Astrocyte (in vitro differentiated cells and primary cell): ENCODE measurements around the gene AHR. TPM values are rescaled to one million over a fixed set of nuclear protein-coding genes. Genes with fewer than 3 reads are reported as not detected.
"Not testable (repeated sequence)": the region's sequence is repeated elsewhere in the genome, so short reads cannot be mapped to it uniquely, and the experiment has no call there.

Experiments
- DNase-seq: peaks from one replicate; pipeline ENCODE4 v3.0.0-alpha.2; 2010; ENCODE audit warnings: low read depth
- FAIRE-seq: peaks from 2 replicates; lab custom pipeline; 2011; peaks lifted over from hg19 to GRCh38; lab: Jason Lieb, UNC
- H2AFZ ChIP-seq: 2 replicates; pipeline ENCODE4 v1.6.0; 2012; ENCODE audit warnings: low read depth, low read length, inconsistent platforms
- H3K27ac ChIP-seq: 2 replicates; pipeline ENCODE4 v1.5.1; 2011; ENCODE audit warnings: low read depth, low read length, inconsistent platforms
- H3K27me3 ChIP-seq: 2 replicates; pipeline ENCODE4 v1.6.0; 2011; ENCODE audit warnings: low read length, inconsistent platforms; ENCODE audit not compliant: insufficient read depth
- H3K36me3 ChIP-seq: 2 replicates; pipeline ENCODE4 v1.5.1; 2011; ENCODE audit warnings: low read length, inconsistent platforms; ENCODE audit not compliant: insufficient read depth
- H3K4me1 ChIP-seq: 2 replicates; pipeline ENCODE4 v1.5.1; 2011; ENCODE audit warnings: low read length, inconsistent platforms; ENCODE audit not compliant: insufficient read depth
- H3K4me2 ChIP-seq: 2 replicates; pipeline ENCODE4 v1.6.0; 2012; ENCODE audit warnings: low read length, inconsistent platforms
- H3K4me3 ChIP-seq: 2 replicates; pipeline ENCODE4 v1.5.1; 2011; ENCODE audit warnings: low read depth, mild to moderate bottlenecking, low read length, inconsistent platforms; ENCODE audit not compliant: insufficient read depth
- H3K79me2 ChIP-seq: 2 replicates; pipeline ENCODE4 v1.6.0; 2012; ENCODE audit warnings: mild to moderate bottlenecking, low read length, inconsistent platforms; ENCODE audit not compliant: insufficient read depth
- H3K9ac ChIP-seq: 2 replicates; pipeline ENCODE4 v1.6.0; 2012; ENCODE audit warnings: mild to moderate bottlenecking, low read length, inconsistent platforms
- H3K9me3 ChIP-seq: 2 replicates; pipeline ENCODE4 v1.5.1; 2012; ENCODE audit warnings: low read depth, mild to moderate bottlenecking, low read length, inconsistent platforms; ENCODE audit not compliant: insufficient read depth
- H4K20me1 ChIP-seq: 2 replicates; pipeline ENCODE4 v1.6.0; 2012; ENCODE audit warnings: low read length, inconsistent platforms; ENCODE audit not compliant: insufficient read depth
- H3K27ac Mint-ChIP-seq: one replicate; pipeline ENCODE4 v1.8.0; 2021; ENCODE audit warnings: mild to moderate bottlenecking, mixed read lengths; ENCODE audit not compliant: unreplicated experiment
- H3K27me3 Mint-ChIP-seq: one replicate; pipeline ENCODE4 v1.8.0; 2021; ENCODE audit warnings: low read depth, mixed read lengths; ENCODE audit not compliant: unreplicated experiment
- H3K36me3 Mint-ChIP-seq: one replicate; pipeline ENCODE4 v1.8.0; 2021; ENCODE audit warnings: low read depth, mixed read lengths; ENCODE audit not compliant: unreplicated experiment
- H3K4me1 Mint-ChIP-seq: one replicate; pipeline ENCODE4 v1.8.0; 2021; ENCODE audit warnings: low read depth, mixed read lengths; ENCODE audit not compliant: unreplicated experiment
- H3K4me3 Mint-ChIP-seq: one replicate; pipeline ENCODE4 v1.8.0; 2021; ENCODE audit warnings: mild to moderate bottlenecking, moderate library complexity, mixed read lengths; ENCODE audit not compliant: unreplicated experiment
- H3K9me3 Mint-ChIP-seq: one replicate; pipeline ENCODE4 v1.8.0; 2021; ENCODE audit warnings: mild to moderate bottlenecking, mixed read lengths; ENCODE audit not compliant: unreplicated experiment
- EZH2 ChIP-seq: IDR thresholded peaks from 2 replicates; pipeline ENCODE4 v1.6.1; 2012; ENCODE audit warnings: mild to moderate bottlenecking, low read length, inconsistent platforms; ENCODE audit not compliant: insufficient read depth
- total RNA-seq: library from RNA; stranded (reverse); gene quantifications from 2 replicates; pipeline ENCODE4 v1.2.1, GENCODE V29; 2021
- TF ChIP-seq, protein P1 (sequence below): IDR thresholded peaks from 2 replicates; pipeline ENCODE4 v1.5.1; 2011; ENCODE audit warnings: low read depth, mild to moderate bottlenecking, inconsistent platforms, low read length, moderate library complexity; ENCODE audit not compliant: insufficient read depth

Gene AHR
- total RNA-seq, 1 donor from 2014 or later, result 48.1 TPM

DNA sequence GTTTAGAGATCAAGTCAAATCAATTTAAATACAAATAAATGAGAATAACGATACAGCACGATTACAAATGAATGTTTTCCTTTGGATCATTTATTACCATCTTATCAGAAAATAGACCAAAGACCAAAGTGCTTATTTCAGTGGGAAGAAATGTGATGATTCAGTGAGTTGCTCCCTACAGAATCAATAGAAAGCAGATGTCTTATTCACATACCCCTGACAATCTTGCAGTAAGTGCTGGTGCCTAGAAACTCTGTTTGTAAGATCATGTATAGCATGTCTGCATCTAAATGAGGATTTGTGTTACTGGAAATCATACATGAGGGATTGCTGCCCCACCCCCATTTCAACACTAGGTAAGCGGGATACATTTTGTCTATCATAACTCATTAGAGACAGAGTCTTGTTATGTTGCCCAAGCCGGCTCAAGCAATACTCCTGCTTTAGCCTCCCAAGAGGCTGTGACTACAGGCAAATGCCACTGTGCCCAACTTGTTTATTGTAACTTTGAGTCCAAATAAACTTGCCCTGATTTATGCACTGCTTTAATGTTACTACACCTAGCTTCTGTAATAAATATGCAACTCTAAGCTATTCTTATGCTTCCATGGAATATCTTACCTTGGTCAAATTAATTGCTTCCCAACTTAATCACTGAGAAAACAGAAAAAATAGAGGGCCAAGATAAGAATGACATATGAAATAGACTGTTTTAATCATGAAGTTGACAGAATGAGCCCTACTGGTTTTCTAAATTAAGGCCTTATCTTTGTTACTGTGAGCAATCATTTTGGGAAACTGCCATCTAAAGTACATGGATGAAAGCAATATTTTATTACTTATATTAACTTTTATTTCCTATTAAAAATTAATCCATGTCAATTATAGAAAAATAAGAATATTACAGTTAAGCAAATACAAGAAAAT lies 82.5 kb downstream of the AHR start:
- Mint-ChIP-seq H3K9me3 (no peaks in the 10 kb centered on the region), H3K4me1 (peaks cover 10% of the 10 kb centered on the region), H3K36me3 (no peaks in the 10 kb centered on the region), H3K4me3 (no peak overlapping the region), H3K27me3 (no peaks in the 10 kb centered on the region), H3K27ac (no peak overlapping the region)
- no peaks in the 10 kb centered on the region for H3K36me3 ChIP-seq
- peaks cover 4% of the 10 kb centered on the region for H3K4me1 ChIP-seq
- TF ChIP-seq, protein P1, sequence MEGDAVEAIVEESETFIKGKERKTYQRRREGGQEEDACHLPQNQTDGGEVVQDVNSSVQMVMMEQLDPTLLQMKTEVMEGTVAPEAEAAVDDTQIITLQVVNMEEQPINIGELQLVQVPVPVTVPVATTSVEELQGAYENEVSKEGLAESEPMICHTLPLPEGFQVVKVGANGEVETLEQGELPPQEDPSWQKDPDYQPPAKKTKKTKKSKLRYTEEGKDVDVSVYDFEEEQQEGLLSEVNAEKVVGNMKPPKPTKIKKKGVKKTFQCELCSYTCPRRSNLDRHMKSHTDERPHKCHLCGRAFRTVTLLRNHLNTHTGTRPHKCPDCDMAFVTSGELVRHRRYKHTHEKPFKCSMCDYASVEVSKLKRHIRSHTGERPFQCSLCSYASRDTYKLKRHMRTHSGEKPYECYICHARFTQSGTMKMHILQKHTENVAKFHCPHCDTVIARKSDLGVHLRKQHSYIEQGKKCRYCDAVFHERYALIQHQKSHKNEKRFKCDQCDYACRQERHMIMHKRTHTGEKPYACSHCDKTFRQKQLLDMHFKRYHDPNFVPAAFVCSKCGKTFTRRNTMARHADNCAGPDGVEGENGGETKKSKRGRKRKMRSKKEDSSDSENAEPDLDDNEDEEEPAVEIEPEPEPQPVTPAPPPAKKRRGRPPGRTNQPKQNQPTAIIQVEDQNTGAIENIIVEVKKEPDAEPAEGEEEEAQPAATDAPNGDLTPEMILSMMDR, result no peak
- TF ChIP-seq EZH2, result no peak
- H3K9me3 ChIP-seq, result no peaks in the 10 kb centered on the region
- H2AFZ ChIP-seq, result no peak overlapping the region
- H3K27ac ChIP-seq, result no peak overlapping the region
- H3K9ac ChIP-seq, result no peak overlapping the region
- no peaks in the 10 kb centered on the region for H3K27me3 ChIP-seq
- no peak overlapping the region for H3K4me3 ChIP-seq
- FAIRE-seq (peak; percentile 41), DNase-seq (peak; percentile 55)
- H4K20me1 ChIP-seq, result no peaks in the 10 kb centered on the region
- no peak overlapping the region for H3K4me2 ChIP-seq
- H3K79me2 ChIP-seq, result no peaks in the 10 kb centered on the region

DNA sequence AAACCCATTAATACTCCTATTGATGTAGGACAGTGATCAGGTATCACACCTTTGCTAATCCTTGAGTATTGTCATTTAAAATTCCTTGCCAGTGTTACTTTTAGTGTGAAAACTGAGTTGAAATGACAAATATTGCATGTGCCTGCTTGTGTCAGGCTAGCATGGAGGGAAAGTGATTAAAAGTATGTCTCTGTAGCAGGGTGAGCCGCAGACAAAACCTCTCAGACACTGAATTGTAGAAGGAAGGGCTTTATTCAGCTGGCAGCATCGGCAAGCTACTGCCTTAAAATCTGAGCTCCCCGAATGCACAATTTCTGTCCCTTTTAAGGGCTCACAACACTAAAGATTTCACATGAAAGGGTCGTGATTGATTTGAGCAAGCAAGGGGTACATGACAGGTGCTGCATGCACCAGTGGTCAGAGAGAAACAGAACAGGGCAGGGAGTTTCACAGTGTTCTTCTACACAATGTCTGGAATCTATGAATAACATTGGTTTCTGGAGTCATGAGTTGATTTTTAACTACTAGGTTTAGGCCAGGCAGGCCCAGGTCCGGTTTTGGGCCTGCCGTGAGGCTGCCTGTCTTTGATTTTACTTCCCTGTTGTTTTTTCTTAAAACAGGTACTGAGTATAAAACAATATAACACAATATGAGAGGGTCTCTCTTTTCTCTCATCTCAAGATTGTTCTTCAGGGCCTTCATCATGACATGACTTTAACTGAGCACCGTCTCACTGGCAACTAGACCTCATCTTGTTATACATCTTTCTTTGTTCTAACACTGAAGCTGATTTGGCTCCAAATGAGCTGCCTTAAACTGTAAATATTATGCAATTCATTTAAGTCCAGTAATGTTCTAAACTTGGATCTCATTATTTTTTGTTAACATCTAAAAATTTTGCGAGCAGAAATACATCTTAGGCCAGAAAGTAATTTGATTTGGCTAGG lies 84.2 kb downstream of the AHR start:
- H2AFZ ChIP-seq, H3K36me3 ChIP-seq, H3K9me3 ChIP-seq, FAIRE-seq, H3K4me3 ChIP-seq, H3K4me1 ChIP-seq, H4K20me1 ChIP-seq, H3K9ac ChIP-seq, H3K27ac ChIP-seq, H3K27ac Mint-ChIP-seq, H3K27me3 Mint-ChIP-seq, H3K27me3 ChIP-seq, H3K9me3 Mint-ChIP-seq, H3K79me2 ChIP-seq, H3K36me3 Mint-ChIP-seq, H3K4me3 Mint-ChIP-seq, H3K4me2 ChIP-seq: not testable (repeated sequence)
- H3K4me1 Mint-ChIP-seq, result peaks cover 10% of the 10 kb centered on the region
- peak; percentile 30 for DNase-seq

DNA sequence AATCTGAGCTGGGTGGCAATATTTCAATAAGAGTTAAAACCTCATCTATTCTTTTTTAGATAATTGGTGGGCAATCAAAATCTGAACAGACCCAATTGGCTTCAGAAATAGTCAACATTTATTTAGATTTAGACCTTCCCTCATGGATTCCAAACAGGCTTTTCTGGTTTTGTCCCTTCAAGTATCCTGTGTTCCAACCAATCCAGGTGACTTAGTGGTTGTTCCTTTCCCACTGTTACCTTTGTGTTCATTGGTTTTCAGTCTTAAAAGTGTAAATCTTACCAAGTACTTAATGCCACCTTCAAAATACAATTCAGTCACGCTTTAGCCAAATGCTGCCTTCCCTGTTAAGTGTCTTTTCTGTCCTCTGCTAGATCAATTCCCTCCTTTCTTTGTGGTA lies 85.9 kb downstream of the AHR start:
- Histone ChIP-seq H4K20me1 (no peaks in the 10 kb centered on the region), H3K4me2 (no peak overlapping the region), H3K79me2 (no peaks in the 10 kb centered on the region), H2AFZ (no peak overlapping the region), H3K27ac (no peak overlapping the region), H3K9ac (no peak overlapping the region), H3K4me3 (no peak overlapping the region), H3K36me3 (no peaks in the 10 kb centered on the region), H3K27me3 (no peaks in the 10 kb centered on the region), H3K4me1 (peaks cover 4% of the 10 kb centered on the region), H3K9me3 (no peaks in the 10 kb centered on the region)
- Mint-ChIP-seq H3K27ac (no peak overlapping the region), H3K9me3 (no peaks in the 10 kb centered on the region), H3K36me3 (no peaks in the 10 kb centered on the region), H3K27me3 (no peaks in the 10 kb centered on the region), H3K4me3 (no peak overlapping the region), H3K4me1 (peaks cover 10% of the 10 kb centered on the region)
- DNase-seq, result no peak
- no peak for FAIRE-seq
- TF ChIP-seq EZH2, result no peak
- TF ChIP-seq, protein P1, result no peak
